HG02678 (cell line): ENCODE measurements around the gene SH3RF3.
A peak's percentile ranks its signal among the peaks of the same experiment; 100 is the strongest.

Experiments used
- ATAC-seq: cut with Tn5 transposase; IDR thresholded peaks from one replicate; pipeline ENCODE4 v1.9.1; 2021; ENCODE audit warnings: mild to moderate bottlenecking, moderate library complexity; ENCODE audit not compliant: unreplicated experiment

The SH3RF3 gene

GRCh38 chr2:109199790-109200189 lies 70.8 kb downstream of the SH3RF3 start:
- no peak for ATAC-seq

DNA sequence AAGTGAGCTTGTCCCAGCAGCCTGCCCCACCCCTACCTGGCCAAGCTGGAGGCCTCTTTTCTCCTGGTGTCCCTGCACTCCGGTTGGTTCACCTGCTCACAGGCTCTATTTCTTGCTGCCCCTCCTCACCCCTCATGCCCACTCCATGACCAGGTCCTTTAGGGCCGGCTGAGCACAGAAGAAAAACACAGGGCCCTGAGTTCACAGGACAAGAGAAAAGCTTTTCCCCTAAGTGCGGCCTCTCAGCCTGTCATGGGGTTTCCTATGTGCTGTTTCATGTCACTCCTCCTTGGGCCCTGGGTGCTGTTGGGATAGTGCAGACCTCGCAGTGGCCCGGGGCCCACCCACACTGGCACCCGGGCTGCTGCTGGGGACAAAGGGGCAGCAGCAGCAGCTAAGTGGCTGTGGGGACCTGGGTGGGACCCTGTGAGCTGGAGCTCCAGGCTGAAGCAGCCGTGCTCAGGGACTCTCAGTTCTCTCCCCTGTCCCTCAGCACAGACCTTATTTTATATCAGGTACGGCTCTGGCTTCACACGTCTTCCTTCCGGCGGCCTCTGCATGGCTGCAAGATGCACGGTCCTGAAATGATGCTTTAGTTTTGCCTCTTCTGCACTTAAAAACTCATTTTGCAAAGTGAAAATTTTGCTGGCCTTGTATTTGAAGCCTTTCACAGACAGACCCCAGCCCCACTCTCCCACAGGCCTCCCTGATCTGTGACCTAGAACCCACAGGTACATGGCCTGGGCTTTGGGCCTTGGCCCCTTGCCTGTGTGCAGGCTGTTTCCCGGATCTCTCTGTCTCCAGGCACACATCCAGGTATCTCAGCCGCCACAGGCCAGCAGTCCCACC lies 71.8 kb downstream of the SH3RF3 start:
- no peak for ATAC-seq

GRCh38 chr2:109201465-109202327 lies 72.7 kb downstream of the SH3RF3 start:
- ATAC-seq = no peak

DNA sequence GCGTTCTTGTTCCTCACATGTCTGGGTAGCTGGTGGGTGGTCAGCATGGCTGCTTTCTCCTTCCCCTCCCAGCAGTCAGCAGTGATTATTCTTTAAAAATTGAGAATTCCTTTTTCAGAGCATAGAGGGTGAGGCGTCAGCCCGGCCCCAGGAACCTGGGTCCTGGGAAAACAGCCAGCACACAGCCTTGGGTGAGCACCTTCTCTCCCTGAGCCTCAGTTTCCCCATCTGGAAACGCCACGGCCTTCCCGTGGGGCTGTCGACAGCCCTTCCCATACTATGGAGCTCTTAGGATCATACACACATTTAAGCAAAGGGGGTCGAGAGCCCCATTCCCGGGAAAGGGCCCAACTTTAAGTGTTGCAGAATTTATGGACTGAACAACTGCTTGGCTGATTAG lies 73.5 kb downstream of the SH3RF3 start:
- ATAC-seq = no peak

- ATAC-seq = no peak
Observed at GRCh38 chr2:109203246-109204011, 74.4 kb downstream of the SH3RF3 start.

DNA sequence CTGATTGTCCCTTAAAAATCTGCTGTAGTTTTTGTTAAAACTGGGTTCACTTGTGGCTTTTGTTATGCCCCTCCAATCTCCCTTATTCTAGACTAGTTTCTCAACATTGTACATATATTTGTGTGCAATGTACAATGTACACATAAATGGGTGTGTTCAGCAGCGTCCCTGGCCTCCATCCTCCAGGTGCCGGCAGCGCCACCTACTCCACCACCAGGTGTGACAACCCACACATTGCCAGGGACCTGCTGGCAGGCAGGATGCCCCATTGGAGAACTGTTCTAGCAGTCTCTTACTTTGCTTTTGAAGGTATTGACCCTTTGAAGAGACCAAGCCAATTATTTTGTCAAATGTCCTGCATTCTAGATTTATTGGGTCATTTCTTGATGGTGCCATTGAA lies 75.4 kb downstream of the SH3RF3 start:
- no peak for ATAC-seq

DNA sequence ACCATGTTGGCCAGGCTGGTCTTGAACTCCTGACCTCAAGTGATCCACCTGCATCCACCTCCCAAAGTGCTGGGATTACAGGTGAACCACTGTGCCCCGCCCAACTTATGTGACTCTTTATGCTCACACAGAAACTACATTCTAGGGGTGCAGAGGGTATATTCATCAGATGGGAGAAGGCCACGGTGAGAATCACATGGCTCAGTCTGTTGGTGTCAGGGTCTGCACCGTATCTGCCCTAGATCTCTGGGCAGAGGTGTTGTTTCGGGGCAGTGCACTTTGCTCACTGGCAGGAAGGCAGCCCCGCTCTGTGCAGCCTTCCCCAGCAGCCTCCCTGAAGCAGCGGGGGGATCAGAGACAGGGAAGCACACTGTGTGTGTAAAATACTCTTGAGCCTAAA lies 76.4 kb downstream of the SH3RF3 start:
- no peak for ATAC-seq

DNA sequence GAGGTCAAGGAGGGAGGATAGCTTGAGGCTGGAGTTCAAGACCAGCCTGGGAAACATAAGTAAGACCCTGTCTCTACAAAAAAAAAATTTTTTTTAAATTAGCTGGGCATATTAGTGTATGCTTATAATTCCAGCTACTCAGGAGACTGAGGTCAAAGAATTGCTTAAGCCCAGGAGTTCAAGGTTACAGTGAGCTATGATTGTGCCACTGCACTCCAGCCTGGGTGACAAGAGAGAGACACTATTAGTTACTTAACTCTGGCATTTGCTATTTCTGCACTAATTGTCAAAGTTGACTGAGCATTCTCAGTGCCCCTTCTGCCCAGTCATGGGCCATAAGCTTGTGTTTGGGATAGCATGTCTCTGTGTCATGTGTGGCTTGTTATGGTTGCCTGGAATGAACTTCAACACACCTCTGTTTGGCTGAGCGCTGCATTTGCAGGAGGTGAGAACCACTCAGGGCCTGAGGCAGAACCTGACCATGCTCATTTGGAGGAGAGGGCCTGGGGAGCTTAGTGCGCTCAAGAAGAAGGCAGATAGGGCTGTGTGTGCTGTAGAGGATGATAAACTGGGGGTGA lies 77.7 kb downstream of the SH3RF3 start:
- no peak for ATAC-seq

DNA sequence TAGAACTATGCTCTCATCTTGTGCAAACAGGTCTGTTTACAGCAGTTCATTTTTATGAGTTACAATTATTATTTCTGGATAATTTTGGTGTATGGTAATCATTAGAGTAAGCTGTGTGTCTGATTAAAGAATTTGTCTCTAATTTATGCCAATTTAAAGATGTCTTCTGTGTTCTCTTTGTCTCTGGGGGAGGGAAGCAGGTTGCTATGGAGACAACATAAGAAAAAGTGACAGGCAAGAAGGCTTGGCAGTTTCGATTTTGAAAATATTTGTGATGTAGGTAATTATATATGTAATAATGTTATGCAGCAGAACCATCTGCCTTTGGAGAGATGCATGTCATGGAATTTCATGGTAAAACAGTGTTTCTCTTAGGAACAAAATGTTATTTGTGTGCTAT lies 78.2 kb downstream of the SH3RF3 start:
- ATAC-seq = no peak

DNA sequence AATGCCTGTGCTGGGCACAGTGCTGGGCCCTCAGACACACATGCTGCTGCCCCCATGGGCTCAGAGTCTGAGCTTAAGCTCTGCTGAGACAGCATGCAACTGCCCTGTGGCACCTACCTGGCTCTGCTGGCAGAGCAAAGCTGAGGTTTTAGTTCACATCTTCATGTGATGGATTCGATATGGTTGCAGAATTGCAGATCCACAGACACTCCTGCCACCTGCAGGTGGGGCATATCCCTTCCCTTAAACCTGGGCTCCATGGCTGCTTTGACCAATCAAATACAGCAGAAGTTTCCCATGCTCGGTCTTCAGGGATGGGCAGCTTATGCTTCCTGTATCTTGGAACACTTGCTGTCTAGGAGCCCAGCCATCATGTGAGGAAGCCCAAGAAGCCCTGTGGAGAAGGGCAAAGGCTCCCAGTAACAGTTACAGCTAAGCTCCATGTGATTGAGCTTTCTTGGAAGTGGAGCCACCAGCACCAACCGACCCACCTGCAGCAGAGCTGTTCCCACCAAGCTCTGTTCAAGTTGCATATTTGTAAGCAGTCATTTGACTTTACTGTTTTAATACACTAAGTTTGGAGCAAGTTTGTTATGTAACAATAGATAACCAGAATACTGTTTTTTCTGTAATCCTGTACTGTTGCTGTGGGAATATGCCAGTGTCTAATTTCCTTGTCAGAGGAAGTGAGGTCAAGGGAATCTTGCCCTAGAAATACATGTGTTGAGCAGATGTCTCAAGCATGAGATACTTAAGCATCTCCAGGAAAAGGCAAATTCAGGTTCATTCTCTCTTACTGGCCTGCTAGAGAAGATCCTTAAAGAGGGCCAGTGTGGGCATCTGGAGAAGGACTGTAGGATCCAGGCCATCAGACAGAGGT lies 79.3 kb downstream of the SH3RF3 start:
- ATAC-seq = no peak

DNA sequence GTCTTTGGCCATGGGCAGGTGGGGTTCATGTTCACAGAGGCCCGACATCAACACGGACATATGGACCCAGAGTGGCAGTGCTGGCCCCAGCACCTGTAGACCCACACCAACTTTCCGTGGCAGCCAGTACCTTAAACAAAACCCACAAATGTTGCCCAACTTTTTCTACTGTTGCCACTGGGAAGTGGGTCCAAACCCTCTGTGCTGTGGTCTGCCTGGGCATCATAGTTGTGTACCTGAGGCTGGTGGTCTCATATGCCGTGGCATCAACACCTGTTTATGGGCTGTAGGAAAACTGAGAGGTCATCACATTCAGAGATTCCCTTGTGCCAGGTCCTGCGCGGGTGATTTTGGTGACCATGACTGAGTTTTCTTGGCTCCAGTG lies 79.9 kb downstream of the SH3RF3 start:
- no peak for ATAC-seq

DNA sequence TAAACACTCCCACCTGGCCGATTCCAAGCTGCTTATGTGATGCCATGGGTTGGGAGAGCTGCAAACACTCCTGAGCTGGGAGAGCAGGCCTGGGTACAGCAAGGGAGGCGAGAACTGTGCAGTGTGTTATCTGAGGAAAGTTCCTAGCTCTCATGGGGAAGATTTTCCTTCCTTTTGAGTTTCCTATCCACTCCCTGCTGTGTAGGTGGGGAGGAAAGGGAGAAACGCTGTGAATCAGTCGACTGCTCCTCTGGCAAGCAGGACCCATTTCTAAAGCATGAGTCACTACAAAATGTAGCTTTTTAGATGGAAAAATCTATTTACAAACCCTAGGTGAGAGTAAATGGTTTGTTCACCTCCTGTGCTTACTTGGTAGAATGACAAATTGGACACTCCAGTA lies 80.4 kb downstream of the SH3RF3 start:
- no peak for ATAC-seq

GRCh38 chr2:109209941-109210340 lies 80.9 kb downstream of the SH3RF3 start:
- ATAC-seq = no peak

GRCh38 chr2:109210431-109211200 lies 81.6 kb downstream of the SH3RF3 start:
- ATAC-seq = no peak

- ATAC-seq = no peak
Observed at GRCh38 chr2:109211315-109211714, 82.3 kb downstream of the SH3RF3 start.

- ATAC-seq = no peak
Observed at GRCh38 chr2:109212836-109213563, 84.0 kb downstream of the SH3RF3 start.

DNA sequence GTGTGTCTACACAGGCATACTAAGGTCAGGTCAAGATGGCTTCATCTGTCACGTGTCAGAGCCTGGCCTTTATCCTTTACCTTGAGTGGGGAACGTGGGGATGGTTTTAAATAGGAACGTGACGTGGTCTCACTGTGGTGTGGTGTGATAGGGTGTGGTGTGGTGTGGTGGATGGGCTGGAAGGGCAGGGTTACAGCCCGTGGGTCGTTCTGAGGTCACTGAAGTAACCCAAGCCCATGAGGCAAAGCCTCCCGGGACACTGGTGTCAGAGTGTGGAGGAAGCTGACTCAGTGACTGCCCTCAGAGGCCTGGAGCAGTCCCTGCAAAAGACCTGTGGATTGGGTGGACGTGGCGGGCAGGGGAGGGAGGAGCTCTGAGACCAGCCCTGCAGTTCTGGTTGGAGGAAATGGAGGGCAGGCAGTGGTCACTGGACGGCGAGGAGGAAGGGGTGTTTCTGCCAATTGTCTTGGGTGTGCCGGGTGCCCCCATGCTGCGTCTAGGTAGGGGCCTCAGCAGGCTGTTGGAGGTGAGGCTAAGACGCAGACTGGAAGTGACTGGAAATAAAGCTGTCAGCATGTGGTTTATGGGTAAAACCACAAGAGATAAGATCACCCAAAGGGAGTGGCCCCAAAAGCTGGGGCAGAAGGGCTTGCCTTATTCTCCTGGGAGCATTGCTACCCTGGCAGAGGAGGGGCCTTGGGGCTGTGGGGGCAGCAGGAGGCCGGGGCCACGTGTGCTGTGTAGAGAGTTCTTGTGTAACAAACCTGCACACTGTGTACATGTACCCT lies 84.8 kb downstream of the SH3RF3 start:
- ATAC-seq = peak; percentile 55
